SK-N-SH treated with all-trans-retinoic acid at 6 μM for 48 hours (cell line): ENCODE data around the gene DCBLD1.

Source experiments
- ATAC-seq: fragments of 200-7000 bp; cut with Tn5 transposase; 3 replicates; pipeline ENCODE4 v1.9.1; 2020; ENCODE audit warnings: mild to moderate bottlenecking, moderate library complexity
- ARNTL ChIP-seq: fragments of 450-650 bp; formaldehyde crosslinking; IDR thresholded peaks from 2 replicates; pipeline ENCODE4 v1.5.0; 2020; ENCODE audit warnings: low read depth, mild to moderate bottlenecking, moderate library complexity, borderline replicate concordance
- BACH2 ChIP-seq: fragments of 250-450 bp; sonication (Bioruptor Pico); IDR thresholded peaks from 2 replicates; pipeline ENCODE4 v1.9.0; 2021; ENCODE audit warnings: mild to moderate bottlenecking, borderline replicate concordance
- CREB5 ChIP-seq: fragments of 250-450 bp; sonication (Bioruptor Pico); IDR thresholded peaks from 2 replicates; pipeline ENCODE4 v1.5.1; 2020; ENCODE audit warnings: low read depth, mild to moderate bottlenecking, moderate library complexity
- CSDC2 ChIP-seq: fragments of 250-450 bp; sonication (Bioruptor Pico); IDR thresholded peaks from 2 replicates; pipeline ENCODE4 v1.5.0; 2020; ENCODE audit warnings: mild to moderate bottlenecking, moderate library complexity
- ESRRG ChIP-seq: fragments of 250-450 bp; sonication (Bioruptor Pico); IDR thresholded peaks from 2 replicates; pipeline ENCODE4 v1.6.1; 2021; ENCODE audit warnings: mild to moderate bottlenecking
- GLIS3 ChIP-seq: fragments of 250-450 bp; sonication (Bioruptor Pico); IDR thresholded peaks from 2 replicates; pipeline ENCODE4 v1.5.0; 2020; ENCODE audit warnings: mild to moderate bottlenecking, moderate library complexity
- ISL1 ChIP-seq: fragments of 250-450 bp; sonication (Bioruptor Pico); IDR thresholded peaks from 2 replicates; pipeline ENCODE4 v2.1.2; 2022; ENCODE audit warnings: mild to moderate bottlenecking, moderate library complexity
- OSR1 ChIP-seq: fragments of 250-450 bp; sonication (Bioruptor Pico); IDR thresholded peaks from 2 replicates; pipeline ENCODE4 v1.8.0; 2022; ENCODE audit warnings: moderate library complexity, mild to moderate bottlenecking, inconsistent platforms
- POU6F1 ChIP-seq: fragments of 250-450 bp; sonication (Bioruptor Pico); IDR thresholded peaks from 2 replicates; pipeline ENCODE4 v1.8.0; 2021; ENCODE audit warnings: low read depth, mild to moderate bottlenecking, moderate library complexity, borderline replicate concordance
- PPARA ChIP-seq: fragments of 250-450 bp; sonication (Bioruptor Pico); IDR thresholded peaks from 2 replicates; pipeline ENCODE4 v1.5.0; 2020; ENCODE audit warnings: mild to moderate bottlenecking, borderline replicate concordance
- RARB ChIP-seq: fragments of 250-450 bp; sonication (Bioruptor Pico); IDR thresholded peaks from 2 replicates; pipeline ENCODE4 v1.8.0; 2021; ENCODE audit warnings: mild to moderate bottlenecking, moderate library complexity
- SNAI2 ChIP-seq: fragments of 250-450 bp; sonication (Bioruptor Pico); IDR thresholded peaks from 2 replicates; pipeline ENCODE4 v1.5.0; 2020; ENCODE audit warnings: mild to moderate bottlenecking, moderate library complexity
- TCF4 ChIP-seq: fragments of 250-450 bp; sonication (Bioruptor Pico); IDR thresholded peaks from 2 replicates; pipeline ENCODE4 v1.8.0; 2021; ENCODE audit warnings: mild to moderate bottlenecking, moderate library complexity, borderline replicate concordance
- TOX ChIP-seq: fragments of 250-450 bp; sonication (Bioruptor Pico); IDR thresholded peaks from 2 replicates; pipeline ENCODE4 v1.8.0; 2021; ENCODE audit warnings: mild to moderate bottlenecking, moderate library complexity, borderline replicate concordance
- ZC3H10 ChIP-seq: fragments of 250-450 bp; sonication (Bioruptor Pico); IDR thresholded peaks from 2 replicates; pipeline ENCODE4 v1.5.1; 2021; ENCODE audit warnings: mild to moderate bottlenecking, moderate library complexity
- ZFP3 ChIP-seq: fragments of 250-450 bp; sonication (Bioruptor Pico); IDR thresholded peaks from 2 replicates; pipeline ENCODE4 v1.5.0; 2020; ENCODE audit warnings: mild to moderate bottlenecking, moderate library complexity
- ZFP30 ChIP-seq: fragments of 450-650 bp; formaldehyde crosslinking; IDR thresholded peaks from 2 replicates; pipeline ENCODE4 v1.5.0; 2022; ENCODE audit warnings: mild to moderate bottlenecking, moderate library complexity
- ZNF565 ChIP-seq: fragments of 450-650 bp; formaldehyde crosslinking; conservative IDR thresholded peaks from 2 replicates; pipeline ENCODE4 v1.5.0; 2020; ENCODE audit warnings: low read depth, mild to moderate bottlenecking, moderate library complexity
- ZNF70 ChIP-seq: fragments of 450-650 bp; formaldehyde crosslinking; IDR thresholded peaks from 2 replicates; pipeline ENCODE4 v1.5.0; 2020; ENCODE audit warnings: mild to moderate bottlenecking, moderate library complexity
- ZNF8 ChIP-seq: fragments of 450-650 bp; formaldehyde crosslinking; IDR thresholded peaks from 2 replicates; pipeline ENCODE4 v1.5.0; 2020; ENCODE audit warnings: mild to moderate bottlenecking, moderate library complexity
- TF ChIP-seq, protein P1 (sequence below): fragments of 250-450 bp; sonication (Bioruptor Pico); IDR thresholded peaks from 2 replicates; pipeline ENCODE4 v1.5.1; 2021; ENCODE audit warnings: mild to moderate bottlenecking, moderate library complexity
- TF ChIP-seq, protein P2 (sequence below): fragments of 250-450 bp; sonication (Bioruptor Pico); IDR thresholded peaks from 2 replicates; pipeline ENCODE4 v1.5.0; 2020; ENCODE audit warnings: mild to moderate bottlenecking, moderate library complexity

The DCBLD1 gene

DNA sequence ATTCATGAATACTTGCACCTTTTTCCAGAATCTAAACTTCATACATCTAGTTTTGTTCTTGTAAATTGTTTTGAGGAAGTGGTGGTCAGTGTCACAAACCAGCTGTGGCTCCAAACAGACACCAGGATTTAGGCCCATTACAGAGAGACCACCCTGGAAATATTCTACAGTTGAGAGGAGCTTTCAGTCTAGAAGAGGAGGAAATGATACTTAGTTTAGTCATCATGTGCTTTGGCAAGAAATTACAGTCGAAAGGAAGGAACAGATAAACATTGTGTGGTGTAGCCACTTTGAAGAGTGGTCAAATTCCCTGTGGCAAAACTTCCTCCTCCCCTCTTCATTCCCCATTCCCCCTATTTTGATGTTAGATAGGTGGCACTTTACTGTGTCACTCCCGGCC is 15.7 kb downstream of the DCBLD1 start (continued):
- TF ChIP-seq SNAI2 (CRISPR knock-in tag) (no peak), TOX (CRISPR knock-in tag) (no peak), GLIS3 (CRISPR knock-in tag) (no peak), ISL1 (CRISPR knock-in tag) (no peak), BACH2 (CRISPR knock-in tag) (no peak), PPARA (CRISPR knock-in tag) (no peak), CSDC2 (no peak), ZNF565 (CRISPR knock-in tag) (no peak)
- TF ChIP-seq, protein P1, sequence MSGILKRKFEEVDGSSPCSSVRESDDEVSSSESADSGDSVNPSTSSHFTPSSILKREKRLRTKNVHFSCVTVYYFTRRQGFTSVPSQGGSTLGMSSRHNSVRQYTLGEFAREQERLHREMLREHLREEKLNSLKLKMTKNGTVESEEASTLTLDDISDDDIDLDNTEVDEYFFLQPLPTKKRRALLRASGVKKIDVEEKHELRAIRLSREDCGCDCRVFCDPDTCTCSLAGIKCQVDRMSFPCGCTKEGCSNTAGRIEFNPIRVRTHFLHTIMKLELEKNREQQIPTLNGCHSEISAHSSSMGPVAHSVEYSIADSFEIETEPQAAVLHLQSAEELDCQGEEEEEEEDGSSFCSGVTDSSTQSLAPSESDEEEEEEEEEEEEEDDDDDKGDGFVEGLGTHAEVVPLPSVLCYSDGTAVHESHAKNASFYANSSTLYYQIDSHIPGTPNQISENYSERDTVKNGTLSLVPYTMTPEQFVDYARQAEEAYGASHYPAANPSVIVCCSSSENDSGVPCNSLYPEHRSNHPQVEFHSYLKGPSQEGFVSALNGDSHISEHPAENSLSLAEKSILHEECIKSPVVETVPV: no peak

GRCh38 chr6:117501722-117502121 is 19.2 kb downstream of the DCBLD1 start:
- no peak for ATAC-seq
- no peak for TF ChIP-seq TCF4
- TF ChIP-seq ZFP3 (CRISPR knock-in tag): no peak
- no peak for TF ChIP-seq CSDC2
- TF ChIP-seq ARNTL (CRISPR knock-in tag): no peak
- no peak for TF ChIP-seq ZNF70 (CRISPR knock-in tag)
- TF ChIP-seq BACH2 (CRISPR knock-in tag): no peak
- TF ChIP-seq TOX (CRISPR knock-in tag): no peak
- no peak for TF ChIP-seq ZFP30 (CRISPR knock-in tag)
- no peak for TF ChIP-seq ZC3H10
- TF ChIP-seq, protein P1: no peak
- TF ChIP-seq ZNF565 (CRISPR knock-in tag): no peak
- TF ChIP-seq, protein P2, sequence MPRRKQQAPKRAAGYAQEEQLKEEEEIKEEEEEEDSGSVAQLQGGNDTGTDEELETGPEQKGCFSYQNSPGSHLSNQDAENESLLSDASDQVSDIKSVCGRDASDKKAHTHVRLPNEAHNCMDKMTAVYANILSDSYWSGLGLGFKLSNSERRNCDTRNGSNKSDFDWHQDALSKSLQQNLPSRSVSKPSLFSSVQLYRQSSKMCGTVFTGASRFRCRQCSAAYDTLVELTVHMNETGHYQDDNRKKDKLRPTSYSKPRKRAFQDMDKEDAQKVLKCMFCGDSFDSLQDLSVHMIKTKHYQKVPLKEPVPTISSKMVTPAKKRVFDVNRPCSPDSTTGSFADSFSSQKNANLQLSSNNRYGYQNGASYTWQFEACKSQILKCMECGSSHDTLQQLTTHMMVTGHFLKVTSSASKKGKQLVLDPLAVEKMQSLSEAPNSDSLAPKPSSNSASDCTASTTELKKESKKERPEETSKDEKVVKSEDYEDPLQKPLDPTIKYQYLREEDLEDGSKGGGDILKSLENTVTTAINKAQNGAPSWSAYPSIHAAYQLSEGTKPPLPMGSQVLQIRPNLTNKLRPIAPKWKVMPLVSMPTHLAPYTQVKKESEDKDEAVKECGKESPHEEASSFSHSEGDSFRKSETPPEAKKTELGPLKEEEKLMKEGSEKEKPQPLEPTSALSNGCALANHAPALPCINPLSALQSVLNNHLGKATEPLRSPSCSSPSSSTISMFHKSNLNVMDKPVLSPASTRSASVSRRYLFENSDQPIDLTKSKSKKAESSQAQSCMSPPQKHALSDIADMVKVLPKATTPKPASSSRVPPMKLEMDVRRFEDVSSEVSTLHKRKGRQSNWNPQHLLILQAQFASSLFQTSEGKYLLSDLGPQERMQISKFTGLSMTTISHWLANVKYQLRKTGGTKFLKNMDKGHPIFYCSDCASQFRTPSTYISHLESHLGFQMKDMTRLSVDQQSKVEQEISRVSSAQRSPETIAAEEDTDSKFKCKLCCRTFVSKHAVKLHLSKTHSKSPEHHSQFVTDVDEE (CRISPR knock-in tag): no peak
- no peak for TF ChIP-seq CREB5
- no peak for TF ChIP-seq POU6F1 (CRISPR knock-in tag)
- no peak for TF ChIP-seq PPARA (CRISPR knock-in tag)
- TF ChIP-seq ISL1 (CRISPR knock-in tag): no peak
- TF ChIP-seq RARB (CRISPR knock-in tag): no peak
- no peak for TF ChIP-seq SNAI2 (CRISPR knock-in tag)

- ATAC-seq: no peak
- TF ChIP-seq ZFP3 (CRISPR knock-in tag) (no peak), ZNF8 (CRISPR knock-in tag) (no peak), ISL1 (CRISPR knock-in tag) (no peak), ESRRG (no peak), ZC3H10 (no peak), CSDC2 (no peak), ZNF70 (CRISPR knock-in tag) (no peak), RARB (CRISPR knock-in tag) (no peak), TOX (CRISPR knock-in tag) (no peak), BACH2 (CRISPR knock-in tag) (no peak), PPARA (CRISPR knock-in tag) (no peak), POU6F1 (CRISPR knock-in tag) (no peak), TCF4 (no peak), OSR1 (no peak), GLIS3 (CRISPR knock-in tag) (no peak)
- TF ChIP-seq, protein P2 (CRISPR knock-in tag): no peak
These were observed 20.1 kb downstream of the DCBLD1 start for GRCh38 chr6:117502580-117502979.
